ENCODE measurements around the gene CYFIP1. TPM values are rescaled to one million over a fixed set of nuclear protein-coding genes. Genes with fewer than 3 reads are reported as not detected.

Gene CYFIP1
- total RNA-seq, 1 donor, result 108 TPM

GRCh38 chr15:22893881-22894280, 86.3 kb downstream of the CYFIP1 start:
- DNase-seq (ENCODE audit: low read depth), result no peak
- no peak for TF ChIP-seq CTCF (IDR thresholded peaks at IDR 0.05; ENCODE audit: insufficient read depth, low read depth, low read length)

DNA sequence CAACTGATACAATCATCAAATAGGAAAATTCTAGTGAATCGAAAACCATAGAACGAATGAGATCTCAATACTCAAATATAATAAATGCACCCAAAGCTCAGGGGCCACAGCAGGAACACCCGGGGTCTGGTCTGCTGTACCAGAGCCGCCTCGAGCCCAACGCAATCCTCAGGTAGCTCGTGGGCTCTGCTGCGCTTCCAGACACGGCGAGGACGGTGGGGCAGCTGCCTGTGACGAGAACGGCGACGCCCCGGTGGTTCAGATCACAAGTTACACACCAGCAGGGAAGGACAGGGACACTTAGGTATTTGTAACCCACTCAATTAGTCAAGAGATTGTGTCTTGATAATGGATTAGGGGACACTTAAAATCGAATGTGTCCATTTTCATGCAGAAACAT, 87.1 kb downstream of the CYFIP1 start:
- no peak for DNase-seq (ENCODE audit: low read depth)
- no peak overlapping the region for H3K4me3 ChIP-seq (ENCODE audit: low read depth, low read length)
- TF ChIP-seq CTCF (IDR thresholded peaks at IDR 0.05; ENCODE audit: insufficient read depth, low read depth, low read length), result no peak

More at GRCh38 chr15:22893881-22894280, 86.3 kb downstream of the CYFIP1 start:
- H3K4me3 ChIP-seq (ENCODE audit: low read depth, low read length), result no peak overlapping the region

DNA sequence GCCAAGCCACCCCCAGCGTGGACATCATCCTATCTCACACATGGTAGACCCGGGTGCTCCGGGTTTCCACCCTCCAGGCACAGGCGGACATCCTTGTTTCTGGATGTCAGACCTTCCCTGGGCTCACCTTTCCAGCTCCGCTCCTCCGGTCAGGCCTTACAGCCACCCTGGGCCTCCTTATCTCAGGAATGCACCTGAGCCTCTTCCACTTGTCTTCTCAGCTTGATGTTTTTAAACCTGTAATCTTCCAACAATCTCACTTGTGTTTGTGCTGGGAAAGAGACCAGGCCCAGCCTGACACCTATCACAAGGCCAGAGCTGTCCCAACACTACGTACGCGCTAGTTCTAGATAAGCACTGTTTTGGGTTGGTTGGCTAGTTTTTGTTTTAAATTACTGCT, 87.8 kb downstream of the CYFIP1 start:
- TF ChIP-seq CTCF (IDR thresholded peaks at IDR 0.05; ENCODE audit: insufficient read depth, low read depth, low read length), result no peak
- no peak for DNase-seq (ENCODE audit: low read depth)
- H3K4me3 ChIP-seq (ENCODE audit: low read depth, low read length), result no peak overlapping the region

DNA sequence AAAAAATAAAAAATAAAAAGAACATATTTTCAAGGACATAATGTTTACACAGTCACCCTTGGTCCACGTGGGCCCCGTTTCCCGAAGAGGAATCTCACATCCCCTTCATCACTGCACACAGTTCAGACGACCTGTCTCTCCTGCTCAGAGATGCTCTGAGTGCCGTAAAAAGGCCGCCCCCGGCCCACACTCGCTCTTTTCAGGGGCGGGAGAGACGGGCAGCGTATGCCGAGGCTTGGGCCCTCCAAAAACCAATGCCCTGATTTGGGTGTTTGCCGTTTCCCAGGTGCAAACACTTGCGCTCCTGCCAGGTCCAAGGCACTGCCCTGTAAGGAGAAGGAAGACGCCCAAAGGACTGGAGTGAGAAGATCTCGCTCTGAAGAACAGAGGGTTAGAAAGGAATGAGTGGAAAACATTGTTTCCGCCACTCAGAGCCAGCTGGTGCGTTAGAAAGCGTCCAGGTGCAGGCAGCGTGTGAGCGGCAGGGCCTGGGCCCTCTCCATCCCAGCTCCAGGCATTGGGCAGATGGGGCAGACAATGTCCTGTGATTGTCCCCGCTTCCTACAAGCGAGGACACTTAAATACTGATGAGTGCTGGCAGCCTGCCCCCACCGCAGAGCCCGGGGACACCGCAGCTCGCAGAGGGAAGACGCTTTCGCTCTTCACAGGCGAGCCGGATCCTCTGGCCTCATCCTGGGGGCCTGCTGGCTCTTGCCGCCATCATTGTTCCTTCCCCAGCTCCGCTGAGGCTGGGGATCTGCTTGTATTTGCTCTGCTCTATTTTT, 88.5 kb downstream of the CYFIP1 start:
- DNase-seq (ENCODE audit: low read depth), result no peak
- no peak for TF ChIP-seq CTCF (IDR thresholded peaks at IDR 0.05; ENCODE audit: insufficient read depth, low read depth, low read length)

GRCh38 chr15:22890296-22890695, 89.9 kb downstream of the CYFIP1 start:
- DNase-seq (ENCODE audit: low read depth), result no peak
- no peak for TF ChIP-seq CTCF (IDR thresholded peaks at IDR 0.05; ENCODE audit: insufficient read depth, low read depth, low read length)
- H3K4me3 ChIP-seq (ENCODE audit: low read depth, low read length), result no peak overlapping the region

More for the DNA sequence above, 88.5 kb downstream of the CYFIP1 start:
- H3K4me3 ChIP-seq (ENCODE audit: low read depth, low read length), result no peak overlapping the region

DNA sequence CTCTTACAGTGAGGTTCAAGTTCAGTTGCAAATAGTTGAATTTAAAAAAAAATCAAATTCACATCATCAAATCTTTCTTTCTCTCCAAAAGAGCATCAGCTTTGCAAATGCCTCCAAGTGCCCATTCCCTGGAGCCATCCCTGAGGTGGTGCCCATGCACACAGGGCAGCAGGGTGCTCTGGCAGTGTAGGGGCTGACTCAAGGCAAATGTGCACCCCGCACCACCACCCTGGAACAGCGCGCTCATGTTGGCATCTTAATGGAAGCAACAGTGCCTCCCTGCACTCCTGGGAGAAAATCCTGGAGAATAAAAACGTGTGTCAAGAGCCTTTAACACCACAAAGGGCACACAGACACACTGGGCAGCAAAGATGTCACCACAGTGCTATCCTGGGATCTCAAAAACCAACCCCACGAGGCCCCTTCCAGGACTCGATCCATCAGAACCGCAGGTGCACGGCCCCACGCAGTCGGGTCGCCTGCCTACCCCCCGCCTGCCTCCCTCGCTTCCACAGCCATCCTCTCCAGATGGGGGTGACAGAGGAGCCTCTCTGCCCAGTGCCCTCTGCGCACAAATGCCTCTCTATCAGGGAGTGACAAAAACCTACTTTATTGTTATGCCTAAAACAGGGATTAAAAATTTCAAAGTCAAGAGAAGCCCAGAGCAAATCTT, 90.9 kb downstream of the CYFIP1 start:
- H3K4me3 ChIP-seq (ENCODE audit: low read depth, low read length), result no peak overlapping the region
- no peak for DNase-seq (ENCODE audit: low read depth)
- no peak for TF ChIP-seq CTCF (IDR thresholded peaks at IDR 0.05; ENCODE audit: insufficient read depth, low read depth, low read length)
